Thyroid gland (tissue), 4 donors: ENCODE results near the gene MFGE8. TPM values are rescaled to one million over a fixed set of nuclear protein-coding genes. Genes with fewer than 3 reads are reported as not detected.

Experiments used
- DNase-seq, 2 donors: peaks; one replicate each; pipeline ENCODE4 v3.0.0-alpha.2; 2019
- H3K27ac ChIP-seq, 3 donors: fragments of 200-600 bp; sonication (generic); 1 replicate in 2 of 3; 2 replicates in 1 of 3; pipeline ENCODE4 v1.5.1; 2016 to 2019; ENCODE audit warnings: mild to moderate bottlenecking in 1 of 3, moderate library complexity in 1 of 3
- H3K27me3 ChIP-seq: fragments of 200-600 bp; sonication (generic); one replicate; pipeline ENCODE4 v1.5.1; 2019
- H3K36me3 ChIP-seq, 2 donors: fragments of 200-600 bp; sonication (generic); one replicate each; pipeline ENCODE4 v1.5.1; 2016 to 2019
- H3K4me1 ChIP-seq, 2 donors: fragments of 200-600 bp; sonication (generic); one replicate each; pipeline ENCODE4 v1.5.1; 2017 to 2019
- H3K4me3 ChIP-seq, 3 donors: fragments of 200-600 bp; sonication (generic); replicated peaks in 1 of 3; 1 replicate in 2 of 3; 2 replicates in 1 of 3; pipeline ENCODE4 v1.5.1; 2016; ENCODE audit warnings: mild to moderate bottlenecking in 1 of 3
- H3K9me3 ChIP-seq: fragments of 200-600 bp; sonication (generic); one replicate; pipeline ENCODE4 v1.5.1; 2017
- POLR2A ChIP-seq, 2 donors: fragments of 450-650 bp; IDR thresholded peaks; one replicate each; pipeline ENCODE4 v1.6.1; 2017; ENCODE audit warnings: antibody characterized with exemption in 2 of 2, mild to moderate bottlenecking in 2 of 2, moderate library complexity in 1 of 2
- WGBS, 2 donors: methylation state at CpG; one replicate each; pipeline ENCODE4 v1.1.5; 2017; 5-methylcytosine and 5-hydroxymethylcytosine counted together
- intact Hi-C: fragments of 100-400 bp; cut with DNase I; formaldehyde crosslinking; loops from one replicate; pipeline ENCODE4 v1.15.1; 2023
- total RNA-seq, 4 donors: library from RNA; depleted of rRNA; stranded (reverse); fragments of >200 nt; gene quantifications; one replicate each; pipeline ENCODE4 v1.2.3, GENCODE V29; 2016
- TF ChIP-seq, protein P1 (sequence below), 6 experiments: fragments of 200-600 bp in 3 of 6; fragments of 450-650 bp in 3 of 6; sonication (generic) in 3 of 6; IDR thresholded peaks; one replicate each; pipeline ENCODE4 v1.5.1; 2016 to 2019; ENCODE audit warnings: antibody characterized with exemption in 6 of 6, mild to moderate bottlenecking in 2 of 6, inconsistent platforms in 1 of 6, moderate library complexity in 1 of 6

The MFGE8 gene
- total RNA-seq, 4 donors from 2014 or later = 94.8 to 161 (median 101) TPM

DNA sequence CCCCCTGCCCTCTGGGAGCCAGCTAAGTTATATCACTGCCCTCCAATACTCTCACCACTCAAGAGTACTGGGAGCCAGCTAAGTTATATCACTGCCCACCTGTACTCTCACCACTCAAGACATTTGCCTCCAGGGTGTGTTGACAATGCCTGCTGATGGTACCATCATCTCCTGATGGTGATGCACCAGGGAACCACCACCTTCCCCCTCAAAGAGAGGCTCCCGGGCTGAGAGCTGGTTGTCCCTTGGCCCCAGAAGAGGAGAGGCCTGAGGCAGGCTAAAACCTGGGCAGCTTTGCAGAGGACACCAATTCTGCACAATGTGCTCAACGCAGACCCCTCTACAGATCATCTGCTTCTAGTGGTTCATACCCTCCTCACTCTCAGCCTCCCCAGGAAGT lies 10.3 kb downstream of the MFGE8 start:
- TF ChIP-seq POLR2A (IDR thresholded peaks at IDR 0.05) = no peak
- TF ChIP-seq, protein P1, sequence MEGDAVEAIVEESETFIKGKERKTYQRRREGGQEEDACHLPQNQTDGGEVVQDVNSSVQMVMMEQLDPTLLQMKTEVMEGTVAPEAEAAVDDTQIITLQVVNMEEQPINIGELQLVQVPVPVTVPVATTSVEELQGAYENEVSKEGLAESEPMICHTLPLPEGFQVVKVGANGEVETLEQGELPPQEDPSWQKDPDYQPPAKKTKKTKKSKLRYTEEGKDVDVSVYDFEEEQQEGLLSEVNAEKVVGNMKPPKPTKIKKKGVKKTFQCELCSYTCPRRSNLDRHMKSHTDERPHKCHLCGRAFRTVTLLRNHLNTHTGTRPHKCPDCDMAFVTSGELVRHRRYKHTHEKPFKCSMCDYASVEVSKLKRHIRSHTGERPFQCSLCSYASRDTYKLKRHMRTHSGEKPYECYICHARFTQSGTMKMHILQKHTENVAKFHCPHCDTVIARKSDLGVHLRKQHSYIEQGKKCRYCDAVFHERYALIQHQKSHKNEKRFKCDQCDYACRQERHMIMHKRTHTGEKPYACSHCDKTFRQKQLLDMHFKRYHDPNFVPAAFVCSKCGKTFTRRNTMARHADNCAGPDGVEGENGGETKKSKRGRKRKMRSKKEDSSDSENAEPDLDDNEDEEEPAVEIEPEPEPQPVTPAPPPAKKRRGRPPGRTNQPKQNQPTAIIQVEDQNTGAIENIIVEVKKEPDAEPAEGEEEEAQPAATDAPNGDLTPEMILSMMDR (IDR thresholded peaks at IDR 0.05) = no peak
- no peaks in the 10 kb centered on the region for H3K9me3 ChIP-seq
- H3K27ac ChIP-seq = no peak overlapping the region
- intact Hi-C loops = loop anchor here (5.0 to 10.0 kb wide), 2 partner anchors 112 to 274 kb away; no protein-coding TSS in a partner anchor
- H3K27me3 ChIP-seq = no peaks in the 10 kb centered on the region
- no peak for DNase-seq
- H3K36me3 ChIP-seq = no peaks in the 10 kb centered on the region
- no peak overlapping the region for H3K4me3 ChIP-seq
- WGBS, 2 donors = 88 to 100% methylated on average over 1 to 2 of the region's 2 CpGs
- H3K4me1 ChIP-seq = peaks cover 5 to 10% of the 10 kb centered on the region in 2 donors

DNA sequence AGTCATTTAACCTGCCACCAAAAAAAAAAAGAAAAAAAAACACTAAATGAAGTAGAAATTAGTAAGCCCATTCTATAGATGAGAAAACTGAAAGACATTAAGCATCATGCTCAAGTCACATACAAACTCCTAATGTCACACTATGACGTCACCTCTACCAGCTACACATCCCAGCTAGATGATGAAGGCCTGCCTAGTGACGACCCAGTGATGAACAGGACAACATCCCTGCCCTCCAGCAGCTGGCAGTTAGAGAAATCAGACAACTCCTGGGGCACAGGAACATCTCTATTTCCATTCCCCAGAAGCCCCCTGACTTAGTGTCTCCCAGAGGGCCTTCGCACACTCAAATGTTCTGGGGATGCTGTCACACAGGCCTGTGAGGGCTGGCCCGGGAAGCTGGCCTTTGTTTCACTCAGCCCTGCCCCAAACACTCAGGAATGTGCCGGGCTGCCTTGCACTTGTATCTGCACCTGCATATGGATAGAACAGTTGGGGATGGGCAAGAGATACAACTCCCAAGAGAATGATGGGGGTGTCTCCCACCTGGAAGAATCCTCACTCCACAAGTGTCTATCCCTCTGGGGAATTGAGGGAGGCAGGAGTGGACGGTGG lies 10.9 kb downstream of the MFGE8 start:
- TF ChIP-seq, protein P1 (IDR thresholded peaks at IDR 0.05) = no peak
- TF ChIP-seq POLR2A (IDR thresholded peaks at IDR 0.05) = no peak
- peaks cover 10 to 15% of the 10 kb centered on the region in 2 donors for H3K4me1 ChIP-seq
- H3K27me3 ChIP-seq = no peaks in the 10 kb centered on the region
- 70 to 91% methylated on average over 5 to 6 of the region's 6 CpGs for whole genome bisulfite sequencing, 2 donors
- H3K36me3 ChIP-seq = no peaks in the 10 kb centered on the region
- no peak overlapping the region for H3K27ac ChIP-seq
- intact Hi-C loops = loop anchor here (5.0 to 10.0 kb wide), 2 partner anchors 112 to 275 kb away; no protein-coding TSS in a partner anchor
- no peak overlapping the region for H3K4me3 ChIP-seq
- DNase-seq = no peak
- no peaks in the 10 kb centered on the region for H3K9me3 ChIP-seq

DNA sequence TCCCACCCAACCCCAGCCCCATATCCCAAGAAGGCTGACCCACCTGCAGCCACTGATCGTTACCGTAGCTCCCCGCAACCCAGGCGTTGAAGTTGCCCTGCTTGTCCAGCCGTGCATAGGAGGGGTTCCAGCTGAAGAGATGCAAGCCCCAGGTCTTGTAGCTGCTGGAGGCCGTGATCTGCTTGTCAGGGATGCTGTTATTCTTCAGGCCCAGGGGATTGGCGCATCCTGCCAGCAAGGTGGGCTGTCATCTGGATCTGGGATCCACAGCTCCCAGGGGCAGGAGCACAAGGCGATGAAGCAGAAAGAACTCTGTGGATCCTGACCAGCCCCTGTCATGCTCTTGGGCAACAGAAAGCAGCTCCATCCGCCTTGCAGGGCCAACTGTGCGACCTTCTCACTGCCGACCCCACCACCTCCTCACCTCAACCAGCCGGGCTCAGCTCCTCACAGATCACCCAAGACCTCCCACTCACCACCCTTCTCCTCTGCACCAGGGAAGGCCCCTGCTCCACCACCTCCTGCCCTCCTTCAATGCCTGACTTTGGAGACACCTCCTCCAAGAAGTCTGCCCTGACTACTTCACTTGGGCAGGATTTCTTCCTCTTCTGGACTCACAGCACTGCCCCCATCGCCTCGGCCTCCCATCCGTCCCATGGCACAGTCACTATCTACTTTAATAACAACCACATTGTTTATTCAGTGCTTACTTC lies 11.5 kb downstream of the MFGE8 start:
- peaks cover 16 to 21% of the 10 kb centered on the region in 2 donors for H3K4me1 ChIP-seq
- no peak overlapping the region for H3K27ac ChIP-seq
- H3K36me3 ChIP-seq = no peaks in the 10 kb centered on the region
- H3K27me3 ChIP-seq = no peaks in the 10 kb centered on the region
- intact Hi-C loops = loop anchor here (5.0 to 10.0 kb wide), 2 partner anchors 113 to 276 kb away; no protein-coding TSS in a partner anchor
- 89 to 93% methylated on average over 13 to 15 of the region's 15 CpGs for WGBS, 2 donors
- no peak for DNase-seq
- H3K4me3 ChIP-seq = no peak overlapping the region
- no peaks in the 10 kb centered on the region for H3K9me3 ChIP-seq
- TF ChIP-seq POLR2A (IDR thresholded peaks at IDR 0.05) = no peak
- TF ChIP-seq, protein P1 (IDR thresholded peaks at IDR 0.05) = no peak

DNA sequence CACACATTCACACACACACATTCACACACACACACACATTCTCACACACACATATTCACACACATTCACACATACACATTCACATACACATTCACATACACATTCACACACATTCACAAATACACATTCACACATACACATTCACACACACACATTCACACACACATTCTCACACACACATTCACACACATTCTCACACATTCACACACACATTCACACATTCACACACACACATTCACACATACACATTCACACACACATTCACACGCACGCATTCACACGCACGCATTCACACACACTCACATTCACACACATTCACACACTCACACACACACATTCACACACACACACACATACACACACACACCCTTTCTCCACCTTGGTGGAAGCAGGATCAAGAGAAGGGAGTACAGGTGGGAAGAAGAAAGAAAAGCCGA lies 12.2 kb downstream of the MFGE8 start:
- Histone ChIP-seq H3K36me3 (no peaks in the 10 kb centered on the region), H3K27me3 (no peaks in the 10 kb centered on the region), H3K4me3 (no peak overlapping the region), H3K4me1 (peaks cover 16 to 25% of the 10 kb centered on the region in 2 donors), H3K27ac (no peak overlapping the region), H3K9me3 (no peaks in the 10 kb centered on the region)
- TF ChIP-seq, protein P1 (IDR thresholded peaks at IDR 0.05) = no peak
- no peak for TF ChIP-seq POLR2A (IDR thresholded peaks at IDR 0.05)
- DNase-seq = no peak
- intact Hi-C loops = loop anchor here (5.0 to 10.0 kb wide), 2 partner anchors 114 to 276 kb away; no protein-coding TSS in a partner anchor
- WGBS, 2 donors = 75 to 93% methylated on average over 5 of the region's 5 CpGs
